Measurements from ENCODE around the gene COLEC11.

COLEC11 gene

GRCh38 chr2:3587021-3587420 is 7.9 kb upstream of the COLEC11 start:
- H3K4me1 Mint-ChIP-seq: no peaks in the 10 kb centered on the region
- H3K4me3 Mint-ChIP-seq: no peak overlapping the region
- H3K27me3 Mint-ChIP-seq (ENCODE audit: low read depth): no peaks in the 10 kb centered on the region
- peak overlapping the region; percentile 7 to 30 (median 22) for H3K27ac Mint-ChIP-seq
- no peak for TF ChIP-seq CTCF (IDR thresholded peaks at IDR 0.05; ENCODE audit: unreplicated experiment in 3 of 3)
- peaks cover 35% of the 10 kb centered on the region for H3K36me3 Mint-ChIP-seq (ENCODE audit: low read depth)
- peaks cover 3% of the 10 kb centered on the region for H3K9me3 Mint-ChIP-seq

GRCh38 chr2:3587432-3587831 is 7.5 kb upstream of the COLEC11 start:
- no peak overlapping the region for H3K4me3 Mint-ChIP-seq
- H3K4me1 Mint-ChIP-seq: no peaks in the 10 kb centered on the region
- peaks cover 37% of the 10 kb centered on the region for H3K36me3 Mint-ChIP-seq (ENCODE audit: low read depth)
- peaks cover 3% of the 10 kb centered on the region for H3K9me3 Mint-ChIP-seq
- H3K27me3 Mint-ChIP-seq (ENCODE audit: low read depth): no peaks in the 10 kb centered on the region
- TF ChIP-seq CTCF (IDR thresholded peaks at IDR 0.05; ENCODE audit: unreplicated experiment in 3 of 3): no peak
- H3K27ac Mint-ChIP-seq: peak overlapping the region; percentile 7 to 30 (median 22)

- peak overlapping the region in 1 of 3 experiments; percentile 15 for H3K27ac Mint-ChIP-seq
- TF ChIP-seq CTCF (IDR thresholded peaks at IDR 0.05; ENCODE audit: unreplicated experiment in 3 of 3): no peak
- H3K9me3 Mint-ChIP-seq: peaks cover 3% of the 10 kb centered on the region
- H3K27me3 Mint-ChIP-seq (ENCODE audit: low read depth): no peaks in the 10 kb centered on the region
- no peak overlapping the region for H3K4me3 Mint-ChIP-seq
- no peaks in the 10 kb centered on the region for H3K4me1 Mint-ChIP-seq
- peaks cover 36% of the 10 kb centered on the region for H3K36me3 Mint-ChIP-seq (ENCODE audit: low read depth)
Measured at GRCh38 chr2:3588084-3588483, 6.8 kb upstream of the COLEC11 start.

- no peak overlapping the region for H3K4me3 Mint-ChIP-seq
- H3K36me3 Mint-ChIP-seq (ENCODE audit: low read depth): peaks cover 37% of the 10 kb centered on the region
- H3K27ac Mint-ChIP-seq: peak overlapping the region; percentile 19 to 43 (median 22)
- H3K27me3 Mint-ChIP-seq (ENCODE audit: low read depth): no peaks in the 10 kb centered on the region
- peaks cover 3% of the 10 kb centered on the region for H3K9me3 Mint-ChIP-seq
- no peak for TF ChIP-seq CTCF (IDR thresholded peaks at IDR 0.05; ENCODE audit: unreplicated experiment in 3 of 3)
- H3K4me1 Mint-ChIP-seq: no peaks in the 10 kb centered on the region
Measured at GRCh38 chr2:3589086-3589485, 5.8 kb upstream of the COLEC11 start.

GRCh38 chr2:3595404-3595803 is 492 bp downstream of the COLEC11 start:
- Mint-ChIP-seq H3K27me3 (ENCODE audit: low read depth) (no peaks in the 10 kb centered on the region), H3K4me1 (no peaks in the 10 kb centered on the region)
- TF ChIP-seq CTCF (IDR thresholded peaks at IDR 0.05; ENCODE audit: unreplicated experiment in 3 of 3): no peak

GRCh38 chr2:3595985-3596384 is 1.1 kb downstream of the COLEC11 start:
- Mint-ChIP-seq H3K27ac (no peak overlapping the region), H3K4me3 (no peak overlapping the region)

More at GRCh38 chr2:3595404-3595803, 492 bp downstream of the COLEC11 start:
- Mint-ChIP-seq H3K27ac (no peak overlapping the region), H3K9me3 (no peaks in the 10 kb centered on the region), H3K36me3 (ENCODE audit: low read depth) (peaks cover 15% of the 10 kb centered on the region), H3K4me3 (no peak overlapping the region)

More at GRCh38 chr2:3595985-3596384, 1.1 kb downstream of the COLEC11 start:
- no peaks in the 10 kb centered on the region for H3K27me3 Mint-ChIP-seq (ENCODE audit: low read depth)
- H3K9me3 Mint-ChIP-seq: no peaks in the 10 kb centered on the region
- no peak for TF ChIP-seq CTCF (IDR thresholded peaks at IDR 0.05; ENCODE audit: unreplicated experiment in 3 of 3)
- H3K4me1 Mint-ChIP-seq: no peaks in the 10 kb centered on the region
- H3K36me3 Mint-ChIP-seq (ENCODE audit: low read depth): peaks cover 15% of the 10 kb centered on the region
